Osteoblast (primary cell): ENCODE data around the gene KMT5C. TPM values are rescaled to one million over a fixed set of nuclear protein-coding genes. Genes with fewer than 3 reads are reported as not detected.

ENCODE experiments used
- DNase-seq: peaks from one replicate; pipeline ENCODE4 v3.0.0; 2011; ENCODE audit warnings: low spot score, mixed read lengths; ENCODE audit not compliant: insufficient read length; ENCODE audit errors: missing footprints
- H2AFZ ChIP-seq: 2 replicates; pipeline ENCODE4 v1.6.0; 2011; ENCODE audit warnings: mild to moderate bottlenecking, low read length
- H3K27ac ChIP-seq: 2 replicates; pipeline ENCODE4 v1.5.1; 2011; ENCODE audit warnings: mild to moderate bottlenecking, low read depth, low read length, moderate library complexity
- H3K27me3 ChIP-seq: 2 replicates; pipeline ENCODE4 v1.6.0; 2012; ENCODE audit warnings: mild to moderate bottlenecking, control low read depth, inconsistent platforms, low read length, moderate library complexity; ENCODE audit not compliant: insufficient read depth
- H3K36me3 ChIP-seq: 2 replicates; pipeline ENCODE4 v1.5.1; 2011; ENCODE audit warnings: mild to moderate bottlenecking, low read length, control low read depth, moderate library complexity; ENCODE audit not compliant: insufficient read depth
- H3K4me1 ChIP-seq: 2 replicates; pipeline ENCODE4 v1.5.1; 2011; ENCODE audit warnings: mild to moderate bottlenecking, low read length, control low read depth, moderate library complexity; ENCODE audit not compliant: insufficient read depth
- H3K4me2 ChIP-seq: 2 replicates; pipeline ENCODE4 v1.6.0; 2011; ENCODE audit warnings: mild to moderate bottlenecking, low read length; ENCODE audit not compliant: insufficient read depth
- H3K4me3 ChIP-seq: fragments of 200-600 bp; sonication (generic); 3 replicates; pipeline ENCODE4 v1.5.1; 2012; ENCODE audit warnings: mild to moderate bottlenecking, low read length, inconsistent platforms; ENCODE audit not compliant: insufficient read depth
- H3K79me2 ChIP-seq: 2 replicates; pipeline ENCODE4 v1.6.0; 2012; ENCODE audit warnings: mild to moderate bottlenecking, low read length, control low read depth, inconsistent platforms; ENCODE audit not compliant: insufficient read depth
- H3K9me3 ChIP-seq: 2 replicates; pipeline ENCODE4 v1.5.1; 2011; ENCODE audit warnings: low read depth, low read length, control low read depth
- H4K20me1 ChIP-seq: 2 replicates; pipeline ENCODE4 v1.6.0; 2012; ENCODE audit warnings: mild to moderate bottlenecking, low read length, control low read depth; ENCODE audit not compliant: insufficient read depth
- total RNA-seq: library from RNA; depleted of rRNA; stranded (reverse); fragments of >200 nt; gene quantifications from 2 replicates; pipeline ENCODE4 v1.2.3, GENCODE V29; 2012
- TF ChIP-seq, protein P1 (sequence below): IDR thresholded peaks from 2 replicates; pipeline ENCODE4 v1.5.1; 2011; ENCODE audit warnings: mild to moderate bottlenecking, low read depth, low read length, moderate library complexity; ENCODE audit errors: extremely low read depth

The KMT5C gene
- total RNA-seq = 9.7 and 10.9 TPM in 2 replicates

- peaks cover 8% of the 10 kb centered on the region for H4K20me1 ChIP-seq
- DNase-seq = peak; percentile 100
- peak within 1 kb of the TSS; percentile 92 for H3K4me2 ChIP-seq
- no peaks in the 10 kb centered on the region for H3K9me3 ChIP-seq
- H2AFZ ChIP-seq = peak within 1 kb of the TSS; percentile 84
- peaks cover 4% of the 10 kb centered on the region for H3K36me3 ChIP-seq
- peak within 1 kb of the TSS; percentile 90 for H3K27ac ChIP-seq
- TF ChIP-seq, protein P1, sequence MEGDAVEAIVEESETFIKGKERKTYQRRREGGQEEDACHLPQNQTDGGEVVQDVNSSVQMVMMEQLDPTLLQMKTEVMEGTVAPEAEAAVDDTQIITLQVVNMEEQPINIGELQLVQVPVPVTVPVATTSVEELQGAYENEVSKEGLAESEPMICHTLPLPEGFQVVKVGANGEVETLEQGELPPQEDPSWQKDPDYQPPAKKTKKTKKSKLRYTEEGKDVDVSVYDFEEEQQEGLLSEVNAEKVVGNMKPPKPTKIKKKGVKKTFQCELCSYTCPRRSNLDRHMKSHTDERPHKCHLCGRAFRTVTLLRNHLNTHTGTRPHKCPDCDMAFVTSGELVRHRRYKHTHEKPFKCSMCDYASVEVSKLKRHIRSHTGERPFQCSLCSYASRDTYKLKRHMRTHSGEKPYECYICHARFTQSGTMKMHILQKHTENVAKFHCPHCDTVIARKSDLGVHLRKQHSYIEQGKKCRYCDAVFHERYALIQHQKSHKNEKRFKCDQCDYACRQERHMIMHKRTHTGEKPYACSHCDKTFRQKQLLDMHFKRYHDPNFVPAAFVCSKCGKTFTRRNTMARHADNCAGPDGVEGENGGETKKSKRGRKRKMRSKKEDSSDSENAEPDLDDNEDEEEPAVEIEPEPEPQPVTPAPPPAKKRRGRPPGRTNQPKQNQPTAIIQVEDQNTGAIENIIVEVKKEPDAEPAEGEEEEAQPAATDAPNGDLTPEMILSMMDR = peak; percentile 32
- peaks cover 9% of the 10 kb centered on the region for H3K79me2 ChIP-seq
- peaks cover 15% of the 10 kb centered on the region for H3K4me1 ChIP-seq
- peak within 1 kb of the TSS; percentile 80 for H3K4me3 ChIP-seq
- H3K27me3 ChIP-seq = peaks cover 12% of the 10 kb centered on the region
These were observed at the start of gene KMT5C for GRCh38 chr19:55339105-55339888. Gene KMT5C, plus strand, starts transcription at chr19:55339876. Its CDS starts 2,061 bp downstream, at chr19:55341937.

- Histone ChIP-seq H3K79me2 (no peaks in the 10 kb centered on the region), H3K4me2 (no peak overlapping the region), H2AFZ (no peak overlapping the region), H3K4me3 (no peak overlapping the region), H4K20me1 (no peaks in the 10 kb centered on the region), H3K27ac (no peak overlapping the region), H3K9me3 (no peaks in the 10 kb centered on the region), H3K4me1 (peaks cover 7% of the 10 kb centered on the region), H3K36me3 (peaks cover 12% of the 10 kb centered on the region), H3K27me3 (no peaks in the 10 kb centered on the region)
- no peak for DNase-seq
- TF ChIP-seq, protein P1 = no peak
These were observed 42.4 kb upstream of the KMT5C start for GRCh38 chr19:55297267-55297666.

DNA sequence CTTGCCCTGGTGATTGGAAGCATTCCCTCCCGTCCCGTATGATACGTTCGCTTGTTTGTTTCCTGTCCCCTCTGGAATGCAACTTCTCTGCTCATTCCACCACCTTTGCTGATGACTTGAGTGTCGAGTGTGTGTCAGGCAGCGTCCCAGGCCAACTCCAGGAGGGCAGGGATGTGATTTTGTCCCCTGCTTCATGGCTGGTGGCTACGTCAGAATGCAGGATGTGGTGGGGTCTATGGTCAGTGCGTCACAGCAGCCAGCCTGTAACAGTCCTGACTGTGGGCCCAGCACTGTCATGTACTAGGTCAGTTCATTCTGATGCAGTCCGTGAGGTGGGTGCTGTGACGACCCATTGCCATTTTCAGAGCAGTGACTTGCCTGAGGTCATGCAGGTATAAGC, 39.7 kb upstream of the KMT5C start:
- no peak overlapping the region for H2AFZ ChIP-seq
- no peak overlapping the region for H3K4me2 ChIP-seq
- TF ChIP-seq, protein P1 = no peak
- H3K36me3 ChIP-seq = peaks cover 12% of the 10 kb centered on the region
- H3K9me3 ChIP-seq = no peaks in the 10 kb centered on the region
- peak; percentile 68 for DNase-seq
- peaks cover 7% of the 10 kb centered on the region for H3K4me1 ChIP-seq
- no peaks in the 10 kb centered on the region for H4K20me1 ChIP-seq
- no peak overlapping the region for H3K27ac ChIP-seq
- H3K27me3 ChIP-seq = no peaks in the 10 kb centered on the region
- no peak overlapping the region for H3K4me3 ChIP-seq
- H3K79me2 ChIP-seq = no peaks in the 10 kb centered on the region

DNA sequence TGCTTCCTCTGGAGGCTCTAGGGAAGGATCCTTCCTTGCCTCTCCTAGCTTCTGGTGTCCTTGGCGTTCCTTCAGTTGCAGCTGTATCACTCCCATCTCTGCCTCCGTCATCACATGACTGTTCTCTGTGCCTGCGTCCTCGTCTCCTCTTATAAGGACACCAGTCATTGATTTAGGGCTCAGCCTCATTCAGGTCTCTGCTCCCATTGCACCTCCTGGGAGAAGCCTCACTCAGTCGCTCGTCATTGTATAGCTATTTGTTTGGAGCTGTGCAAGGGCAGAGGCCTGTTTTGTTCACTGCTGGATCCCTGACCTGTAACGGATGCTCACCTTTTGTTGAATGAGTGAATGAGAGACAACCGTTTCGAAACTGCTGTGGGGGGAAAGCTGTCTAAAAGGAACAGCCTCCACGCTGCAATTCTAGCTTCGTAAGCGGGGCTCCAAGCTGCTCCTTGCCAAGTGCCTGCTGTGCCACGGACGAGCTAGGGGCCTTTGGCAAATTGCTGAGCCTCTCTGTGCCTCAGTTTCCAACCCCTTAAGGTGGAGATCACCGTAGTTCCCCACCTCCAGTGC, 38.7 kb upstream of the KMT5C start:
- Histone ChIP-seq H2AFZ (peak overlapping the region; percentile 97), H4K20me1 (no peaks in the 10 kb centered on the region), H3K27me3 (no peaks in the 10 kb centered on the region), H3K36me3 (peaks cover 20% of the 10 kb centered on the region), H3K79me2 (no peaks in the 10 kb centered on the region), H3K9me3 (no peaks in the 10 kb centered on the region), H3K4me1 (peaks cover 7% of the 10 kb centered on the region), H3K4me3 (peak overlapping the region; percentile 72), H3K4me2 (no peak overlapping the region), H3K27ac (no peak overlapping the region)
- peak; percentile 43 for DNase-seq
- TF ChIP-seq, protein P1 = no peak
